Measurements from ENCODE around the gene CDC27.

- TF ChIP-seq POLR2AphosphoS5 (IDR thresholded peaks at IDR 0.05; ENCODE audit: low read depth, low read length) (no peak), CTCF (IDR thresholded peaks at IDR 0.05 in 2 of 3, conservative IDR thresholded peaks at IDR 0.05 in 1 of 3; ENCODE audit: borderline replicate concordance in 1 of 3, insufficient read depth in 1 of 3, low read depth in 2 of 3, low read length in 2 of 3) (no peak), JUND (IDR thresholded peaks at IDR 0.05) (no peak), POLR2A (IDR thresholded peaks at IDR 0.05; ENCODE audit: borderline replicate concordance, extremely low read depth, insufficient read depth, insufficient read length) (no peak), MAX (IDR thresholded peaks at IDR 0.05) (no peak), CBX3 (IDR thresholded peaks at IDR 0.05; ENCODE audit: low read depth) (no peak), ATF3 (IDR thresholded peaks at IDR 0.05) (no peak), ZNF274 (IDR thresholded peaks at IDR 0.05; ENCODE audit: low read depth, low read length) (no peak), CEBPB (IDR thresholded peaks at IDR 0.05; ENCODE audit: low read depth) (no peak), EZH2 (IDR thresholded peaks at IDR 0.05) (no peak), SIN3A (IDR thresholded peaks at IDR 0.05; ENCODE audit: low read depth) (no peak)
Measured at GRCh38 chr17:47087093-47087492, 102.0 kb downstream of the CDC27 start.

Data from HCT116 (cell line).